Stimulated activated CD4-positive, alpha-beta T cell treated with anti-CD3 and anti-CD28 coated beads, TNF-alpha, amount 100 ng/mL, for 4 hours (primary cell): ENCODE results near the gene CLEC1A.
"Not testable (repeated sequence)": the region's sequence is repeated elsewhere in the genome, so short reads cannot be mapped to it uniquely, and the experiment has no call there.

Experiments used
- DNase-seq, 3 experiments: peaks; one replicate each; pipeline ENCODE4 v3.0.0-alpha.2; 2020; ENCODE audit warnings: low read depth in 3 of 3

The CLEC1A gene

GRCh38 chr12:10048526-10048925, 50.3 kb downstream of the CLEC1A start:
- no peak for DNase-seq

GRCh38 chr12:10042167-10042566, 56.6 kb downstream of the CLEC1A start:
- no peak for DNase-seq

GRCh38 chr12:10033783-10034545, 64.8 kb downstream of the CLEC1A start:
- DNase-seq, result no peak

GRCh38 chr12:10031771-10032175, 67.0 kb downstream of the CLEC1A start:
- no peak for DNase-seq

GRCh38 chr12:10031321-10031720, 67.5 kb downstream of the CLEC1A start:
- no peak for DNase-seq

- DNase-seq, result no peak
These were observed 68.3 kb downstream of the CLEC1A start, which contains the start of gene CLEC9A for GRCh38 chr12:10030446-10030845. Gene CLEC9A (plus strand): TSS chr12:10030682. CDS start chr12:10052688, 22,006 bp downstream.

- no peak for DNase-seq
These were observed 71.1 kb downstream of the CLEC1A start for GRCh38 chr12:10027721-10028120.

GRCh38 chr12:10027311-10027710, 71.5 kb downstream of the CLEC1A start:
- DNase-seq, result no peak

GRCh38 chr12:10026666-10027065, 72.1 kb downstream of the CLEC1A start:
- not testable (repeated sequence) for DNase-seq

GRCh38 chr12:10025236-10025635, 73.5 kb downstream of the CLEC1A start:
- no peak for DNase-seq

- DNase-seq, result no peak
These were observed 77.4 kb downstream of the CLEC1A start for GRCh38 chr12:10021342-10021741.
